Chondrocyte (in vitro differentiated cells): ENCODE results near the gene SHISA9. TPM values are rescaled to one million over a fixed set of nuclear protein-coding genes. Genes with fewer than 3 reads are reported as not detected.

Experiments used
- DNase-seq: peaks from one replicate; pipeline ENCODE4 v3.0.0; 2021; ENCODE audit warnings: mixed read lengths, low spot score
- H3K27ac Mint-ChIP-seq: one replicate; pipeline ENCODE4 v1.8.0; 2021; ENCODE audit warnings: mild to moderate bottlenecking, moderate library complexity, mixed read lengths; ENCODE audit not compliant: unreplicated experiment
- H3K27me3 Mint-ChIP-seq: 2 replicates; pipeline ENCODE4 v1.8.0; 2021; ENCODE audit warnings: low read depth, mixed read lengths
- H3K36me3 Mint-ChIP-seq: 2 replicates; pipeline ENCODE4 v1.8.0; 2021; ENCODE audit warnings: low read depth, mixed read lengths
- H3K4me1 Mint-ChIP-seq: 2 replicates; pipeline ENCODE4 v1.8.0; 2021; ENCODE audit warnings: low read depth, mild to moderate bottlenecking, mixed read lengths
- H3K4me3 Mint-ChIP-seq: one replicate; pipeline ENCODE4 v1.8.0; 2021; ENCODE audit warnings: mild to moderate bottlenecking, moderate library complexity, mixed read lengths; ENCODE audit not compliant: unreplicated experiment
- H3K9me3 Mint-ChIP-seq: 2 replicates; pipeline ENCODE4 v1.8.0; 2021; ENCODE audit warnings: low read depth, mixed read lengths
- CTCF ChIP-seq: fragments of 200-600 bp; sonication (generic); IDR thresholded peaks from 2 replicates; pipeline ENCODE4 v1.5.0; 2021; ENCODE audit warnings: antibody characterized with exemption, mild to moderate bottlenecking, moderate library complexity
- total RNA-seq: library from RNA; stranded (reverse); gene quantifications from 3 replicates; pipeline ENCODE4 v1.2.1, GENCODE V29; 2021

Gene SHISA9
- total RNA-seq, 1 donor from 2014 or later: 1.6 TPM

DNA sequence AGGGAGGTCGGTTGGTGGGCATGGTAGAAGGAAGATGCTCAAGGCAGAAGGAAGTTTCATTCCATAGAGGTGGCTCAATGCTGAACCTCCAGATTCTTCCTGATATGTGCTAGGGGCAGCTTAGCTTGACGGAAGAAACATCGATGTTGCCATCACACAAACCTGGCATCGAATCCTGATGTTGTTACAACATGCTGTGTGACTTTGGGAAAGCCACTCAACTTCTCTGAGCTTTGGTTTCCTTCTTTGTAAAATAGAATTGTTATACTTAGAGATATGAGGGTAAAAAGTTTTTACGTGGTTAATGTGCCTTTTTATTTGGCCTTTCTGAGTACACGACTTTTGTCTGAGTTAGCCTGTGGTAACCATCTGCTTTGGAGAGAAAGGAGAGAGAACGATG is 287.9 kb downstream of the SHISA9 start:
- no peak overlapping the region for H3K27ac Mint-ChIP-seq
- no peak for DNase-seq
- peaks cover 1% of the 10 kb centered on the region for H3K27me3 Mint-ChIP-seq
- H3K4me1 Mint-ChIP-seq: no peaks in the 10 kb centered on the region
- H3K36me3 Mint-ChIP-seq: no peaks in the 10 kb centered on the region
- peaks cover 13% of the 10 kb centered on the region for H3K9me3 Mint-ChIP-seq
- no peak overlapping the region for H3K4me3 Mint-ChIP-seq
- TF ChIP-seq CTCF: no peak

DNA sequence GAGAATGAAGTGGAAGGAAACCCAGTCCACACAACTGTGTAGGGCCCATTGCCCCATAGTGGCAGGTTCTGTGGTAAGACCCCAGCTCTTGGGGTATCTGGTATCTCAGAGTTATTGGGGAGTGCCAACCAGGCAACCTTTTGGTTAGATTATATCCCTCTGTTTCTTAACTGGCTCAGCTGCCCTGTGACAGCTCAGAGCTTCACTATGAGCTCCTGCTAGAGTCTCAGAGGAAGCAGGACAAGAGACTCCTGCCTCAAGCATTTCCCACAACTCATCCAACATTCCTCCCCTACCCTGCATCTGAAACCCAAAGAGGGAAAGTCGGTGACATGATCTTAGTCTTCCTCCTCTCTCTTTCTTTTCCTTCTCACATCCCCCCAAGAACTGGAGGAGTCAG is 292.3 kb downstream of the SHISA9 start:
- H3K27ac Mint-ChIP-seq: no peak overlapping the region
- no peak for TF ChIP-seq CTCF
- H3K4me1 Mint-ChIP-seq: no peaks in the 10 kb centered on the region
- no peak for DNase-seq
- no peaks in the 10 kb centered on the region for H3K36me3 Mint-ChIP-seq
- H3K9me3 Mint-ChIP-seq: peaks cover 16% of the 10 kb centered on the region
- no peak overlapping the region for H3K4me3 Mint-ChIP-seq
- H3K27me3 Mint-ChIP-seq: peaks cover 1% of the 10 kb centered on the region

- H3K9me3 Mint-ChIP-seq: peaks cover 16% of the 10 kb centered on the region
- no peaks in the 10 kb centered on the region for H3K36me3 Mint-ChIP-seq
- no peak overlapping the region for H3K27ac Mint-ChIP-seq
- DNase-seq: no peak
- peaks cover 1% of the 10 kb centered on the region for H3K27me3 Mint-ChIP-seq
- TF ChIP-seq CTCF: no peak
- H3K4me3 Mint-ChIP-seq: no peak overlapping the region
- no peaks in the 10 kb centered on the region for H3K4me1 Mint-ChIP-seq
Observed at GRCh38 chr16:13194766-13195165, 293.4 kb downstream of the SHISA9 start.

DNA sequence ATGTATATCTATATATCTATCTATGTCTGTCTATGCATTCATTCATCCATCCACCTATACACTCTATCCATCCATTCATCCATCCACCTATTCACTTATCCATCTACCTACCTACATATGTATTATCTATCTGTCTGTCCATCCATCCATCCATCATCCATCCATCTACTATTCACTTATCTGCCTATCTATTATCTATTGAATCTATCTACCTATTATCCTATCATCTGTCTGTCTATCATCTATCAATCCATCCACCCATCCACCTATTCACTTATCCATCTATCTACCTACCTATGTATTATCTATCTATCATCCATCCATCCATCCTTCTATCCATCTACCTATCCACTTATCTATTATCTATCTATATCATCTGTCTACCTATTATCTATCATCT is 302.3 kb downstream of the SHISA9 start:
- Mint-ChIP-seq H3K4me1 (no peaks in the 10 kb centered on the region), H3K27me3 (no peaks in the 10 kb centered on the region), H3K27ac (no peak overlapping the region), H3K36me3 (no peaks in the 10 kb centered on the region), H3K9me3 (peaks cover 8% of the 10 kb centered on the region), H3K4me3 (no peak overlapping the region)
- no peak for DNase-seq
- no peak for TF ChIP-seq CTCF

DNA sequence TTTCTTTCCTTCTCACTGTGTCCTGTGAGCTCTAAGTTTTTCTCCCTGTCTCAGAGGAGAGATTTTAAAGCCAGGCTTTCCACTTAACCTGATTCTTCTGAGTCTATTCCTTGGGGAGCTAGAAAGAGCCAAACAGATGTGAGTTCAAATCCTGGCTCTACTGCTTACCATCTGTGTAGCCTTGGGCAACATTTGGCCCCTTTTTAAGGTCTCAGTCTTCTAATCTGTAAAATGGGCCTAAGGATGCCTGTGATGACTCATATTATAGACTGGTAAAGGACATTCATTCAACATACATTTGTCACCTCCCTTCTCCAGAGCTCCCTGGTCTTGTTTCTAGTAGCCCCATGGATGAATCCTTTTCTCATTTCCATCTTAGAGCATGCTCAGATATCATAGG is 304.0 kb downstream of the SHISA9 start:
- Mint-ChIP-seq H3K36me3 (no peaks in the 10 kb centered on the region), H3K27ac (no peak overlapping the region), H3K4me3 (no peak overlapping the region), H3K9me3 (peaks cover 8% of the 10 kb centered on the region), H3K27me3 (no peaks in the 10 kb centered on the region), H3K4me1 (no peaks in the 10 kb centered on the region)
- no peak for TF ChIP-seq CTCF
- DNase-seq: no peak
